Mammary epithelial cell (primary cell): ENCODE measurements around the gene BLNK.

Source experiments
- EZH2 ChIP-seq: IDR thresholded peaks from 2 replicates; pipeline ENCODE4 v1.6.1; 2012; ENCODE audit warnings: low read length, inconsistent platforms, borderline replicate concordance
- TF ChIP-seq, protein P1 (sequence below), 2 donors: IDR thresholded peaks in 1 of 2; conservative IDR thresholded peaks in 1 of 2; 2 replicates each; pipeline ENCODE4 v1.5.1; 2011 to 2012; ENCODE audit warnings: inconsistent platforms in 2 of 2, low read length in 2 of 2, mild to moderate bottlenecking in 2 of 2, control low read depth in 1 of 2, low read depth in 1 of 2; ENCODE audit not compliant: insufficient read depth in 1 of 2; ENCODE audit errors: extremely low read depth in 1 of 2

DNA sequence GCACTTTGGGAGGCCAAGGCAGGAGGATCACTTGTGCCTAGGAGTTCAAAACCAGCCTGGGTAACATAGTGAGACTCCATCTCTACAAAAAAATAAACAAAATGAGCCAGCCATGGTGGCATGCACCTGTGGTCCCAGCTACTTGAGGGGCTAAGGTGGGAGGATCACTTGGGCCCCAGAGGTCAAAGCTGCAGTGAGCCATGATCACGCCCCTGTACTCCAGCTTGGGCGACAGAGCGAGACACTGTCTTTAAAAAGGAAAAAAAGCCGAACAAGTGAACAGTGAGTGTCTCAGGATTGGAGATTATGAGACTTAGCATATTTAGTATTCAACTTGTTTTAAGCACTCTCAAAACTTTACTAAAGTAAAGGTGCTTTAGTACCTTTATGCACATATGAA is 28.1 kb downstream of the BLNK start:
- TF ChIP-seq, protein P1, sequence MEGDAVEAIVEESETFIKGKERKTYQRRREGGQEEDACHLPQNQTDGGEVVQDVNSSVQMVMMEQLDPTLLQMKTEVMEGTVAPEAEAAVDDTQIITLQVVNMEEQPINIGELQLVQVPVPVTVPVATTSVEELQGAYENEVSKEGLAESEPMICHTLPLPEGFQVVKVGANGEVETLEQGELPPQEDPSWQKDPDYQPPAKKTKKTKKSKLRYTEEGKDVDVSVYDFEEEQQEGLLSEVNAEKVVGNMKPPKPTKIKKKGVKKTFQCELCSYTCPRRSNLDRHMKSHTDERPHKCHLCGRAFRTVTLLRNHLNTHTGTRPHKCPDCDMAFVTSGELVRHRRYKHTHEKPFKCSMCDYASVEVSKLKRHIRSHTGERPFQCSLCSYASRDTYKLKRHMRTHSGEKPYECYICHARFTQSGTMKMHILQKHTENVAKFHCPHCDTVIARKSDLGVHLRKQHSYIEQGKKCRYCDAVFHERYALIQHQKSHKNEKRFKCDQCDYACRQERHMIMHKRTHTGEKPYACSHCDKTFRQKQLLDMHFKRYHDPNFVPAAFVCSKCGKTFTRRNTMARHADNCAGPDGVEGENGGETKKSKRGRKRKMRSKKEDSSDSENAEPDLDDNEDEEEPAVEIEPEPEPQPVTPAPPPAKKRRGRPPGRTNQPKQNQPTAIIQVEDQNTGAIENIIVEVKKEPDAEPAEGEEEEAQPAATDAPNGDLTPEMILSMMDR (conservative IDR thresholded peaks at IDR 0.05 in 1 of 2, IDR thresholded peaks at IDR 0.05 in 1 of 2; ENCODE audit: extremely low read depth in 1 of 2, insufficient read depth in 1 of 2, low read depth in 1 of 2, low read length in 2 of 2): no peak
- TF ChIP-seq EZH2: no peak
